ENCODE data around the gene CCDC30.

DNA sequence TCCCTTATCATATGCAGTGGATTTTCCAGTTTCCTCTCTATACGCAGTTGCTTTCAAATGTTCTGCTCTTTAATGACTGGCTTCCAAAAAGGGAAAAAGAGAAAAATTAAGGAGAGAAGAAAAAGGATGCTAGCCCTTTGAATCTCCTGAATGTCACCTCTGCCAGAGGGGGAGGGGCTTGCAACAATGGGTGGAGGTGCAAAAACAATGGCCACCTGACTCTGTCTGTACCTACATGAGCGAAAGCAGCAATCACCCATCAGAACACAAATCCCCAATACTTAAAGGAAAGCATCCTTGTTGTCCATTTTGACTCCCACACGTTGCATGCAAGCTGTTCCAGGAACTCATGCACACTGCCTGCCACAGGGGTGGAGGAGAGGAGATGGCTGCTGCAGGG lies 61.2 kb downstream of the CCDC30 start:
- TF ChIP-seq, protein P1, sequence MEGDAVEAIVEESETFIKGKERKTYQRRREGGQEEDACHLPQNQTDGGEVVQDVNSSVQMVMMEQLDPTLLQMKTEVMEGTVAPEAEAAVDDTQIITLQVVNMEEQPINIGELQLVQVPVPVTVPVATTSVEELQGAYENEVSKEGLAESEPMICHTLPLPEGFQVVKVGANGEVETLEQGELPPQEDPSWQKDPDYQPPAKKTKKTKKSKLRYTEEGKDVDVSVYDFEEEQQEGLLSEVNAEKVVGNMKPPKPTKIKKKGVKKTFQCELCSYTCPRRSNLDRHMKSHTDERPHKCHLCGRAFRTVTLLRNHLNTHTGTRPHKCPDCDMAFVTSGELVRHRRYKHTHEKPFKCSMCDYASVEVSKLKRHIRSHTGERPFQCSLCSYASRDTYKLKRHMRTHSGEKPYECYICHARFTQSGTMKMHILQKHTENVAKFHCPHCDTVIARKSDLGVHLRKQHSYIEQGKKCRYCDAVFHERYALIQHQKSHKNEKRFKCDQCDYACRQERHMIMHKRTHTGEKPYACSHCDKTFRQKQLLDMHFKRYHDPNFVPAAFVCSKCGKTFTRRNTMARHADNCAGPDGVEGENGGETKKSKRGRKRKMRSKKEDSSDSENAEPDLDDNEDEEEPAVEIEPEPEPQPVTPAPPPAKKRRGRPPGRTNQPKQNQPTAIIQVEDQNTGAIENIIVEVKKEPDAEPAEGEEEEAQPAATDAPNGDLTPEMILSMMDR (IDR thresholded peaks at IDR 0.05): no peak
- no peak for TF ChIP-seq EZH2phosphoT487 (IDR thresholded peaks at IDR 0.05)

All from neural progenitor cell (in vitro differentiated cells).